H1 (cell line): Measurements from ENCODE around the gene PEX26.

Experiments used
- POLR2A ChIP-seq, 2 experiments: IDR thresholded peaks; 1 replicate in 1 of 2; 2 replicates in 1 of 2; pipeline ENCODE4 v1.6.1; 2011; ENCODE audit warnings: low read depth in 2 of 2, low read length in 2 of 2, mild to moderate bottlenecking in 2 of 2; ENCODE audit errors: control extremely low read depth in 1 of 2
- TAF1 ChIP-seq: IDR thresholded peaks from 2 replicates; pipeline ENCODE4 v1.6.1; 2011; ENCODE audit warnings: mild to moderate bottlenecking, low read depth, low read length

- TF ChIP-seq POLR2A (IDR thresholded peaks at IDR 0.05; ENCODE audit: control extremely low read depth in 1 of 2, low read depth in 2 of 2, low read length in 2 of 2) (no peak), TAF1 (no peak)
Observed at GRCh38 chr22:18050065-18050464, 27.7 kb upstream of the PEX26 start.
